Mesodermal cell (in vitro differentiated cells): ENCODE measurements around the gene INSIG1.

ENCODE experiments used
- H3K27ac ChIP-seq: 2 replicates; pipeline ENCODE4 v1.7.0; 2013; ENCODE audit warnings: mild to moderate bottlenecking, low read depth, low read length, moderate library complexity; ENCODE audit not compliant: severe bottlenecking
- H3K36me3 ChIP-seq: 2 replicates; pipeline ENCODE4 v1.7.1; 2013; ENCODE audit warnings: mild to moderate bottlenecking, low read length, moderate library complexity; ENCODE audit not compliant: control insufficient read depth, insufficient read depth
- H3K4me1 ChIP-seq: one replicate; pipeline ENCODE4 v1.7.1; 2013; ENCODE audit warnings: mild to moderate bottlenecking, low read length; ENCODE audit not compliant: insufficient read depth, control insufficient read depth, poor library complexity, severe bottlenecking
- H3K4me3 ChIP-seq: 2 replicates; pipeline ENCODE4 v1.7.0; 2013; ENCODE audit warnings: low read length, control low read depth, mild to moderate bottlenecking; ENCODE audit not compliant: insufficient read depth, poor library complexity, severe bottlenecking; ENCODE audit errors: extremely low read depth
- H3K9me3 ChIP-seq: 2 replicates; pipeline ENCODE4 v1.7.1; 2013; ENCODE audit warnings: mild to moderate bottlenecking, low read length, moderate library complexity; ENCODE audit not compliant: control insufficient read depth
- WGBS, 2 experiments: methylation state at CpG; one replicate each; pipeline ENCODE4 v1.1.5; 2013; ENCODE audit warnings: missing lambda C conversion rate in 2 of 2; ENCODE audit not compliant: insufficient coverage in 2 of 2; 5-methylcytosine and 5-hydroxymethylcytosine counted together

Gene INSIG1

DNA sequence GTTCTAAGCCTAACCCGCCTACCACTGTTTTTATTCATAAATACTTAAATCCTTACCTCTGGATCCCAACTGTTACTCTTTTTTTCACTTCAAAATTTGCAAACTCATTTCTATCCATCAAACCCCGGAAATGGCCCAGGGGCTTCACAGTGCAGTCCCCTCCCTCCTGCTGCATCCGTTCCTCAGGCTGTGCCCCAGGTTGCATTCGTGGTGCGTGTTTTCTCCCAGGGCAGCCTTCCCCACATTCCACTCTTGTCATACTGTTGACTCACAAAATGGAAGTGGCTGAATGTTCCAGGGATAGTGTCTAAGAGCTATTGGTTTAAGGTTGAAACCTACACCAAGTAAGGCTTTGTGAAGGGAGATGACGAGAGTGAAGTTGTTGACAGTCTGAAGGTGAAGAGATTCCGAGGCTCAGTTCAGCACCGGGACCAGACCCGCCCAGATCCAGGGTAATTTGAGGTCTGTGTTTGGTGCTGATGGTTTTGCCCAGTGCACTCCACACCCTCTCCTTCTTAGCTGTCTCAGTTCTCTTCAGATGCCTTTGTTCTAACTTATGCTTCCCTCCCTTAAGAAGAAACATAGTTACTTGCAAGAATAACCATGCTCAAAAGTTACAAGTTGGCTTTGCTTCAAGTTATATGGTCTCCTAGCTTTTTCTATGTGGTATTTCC is 7.7 kb downstream of the INSIG1 start:
- peaks cover 95% of the 10 kb centered on the region for H3K36me3 ChIP-seq

DNA sequence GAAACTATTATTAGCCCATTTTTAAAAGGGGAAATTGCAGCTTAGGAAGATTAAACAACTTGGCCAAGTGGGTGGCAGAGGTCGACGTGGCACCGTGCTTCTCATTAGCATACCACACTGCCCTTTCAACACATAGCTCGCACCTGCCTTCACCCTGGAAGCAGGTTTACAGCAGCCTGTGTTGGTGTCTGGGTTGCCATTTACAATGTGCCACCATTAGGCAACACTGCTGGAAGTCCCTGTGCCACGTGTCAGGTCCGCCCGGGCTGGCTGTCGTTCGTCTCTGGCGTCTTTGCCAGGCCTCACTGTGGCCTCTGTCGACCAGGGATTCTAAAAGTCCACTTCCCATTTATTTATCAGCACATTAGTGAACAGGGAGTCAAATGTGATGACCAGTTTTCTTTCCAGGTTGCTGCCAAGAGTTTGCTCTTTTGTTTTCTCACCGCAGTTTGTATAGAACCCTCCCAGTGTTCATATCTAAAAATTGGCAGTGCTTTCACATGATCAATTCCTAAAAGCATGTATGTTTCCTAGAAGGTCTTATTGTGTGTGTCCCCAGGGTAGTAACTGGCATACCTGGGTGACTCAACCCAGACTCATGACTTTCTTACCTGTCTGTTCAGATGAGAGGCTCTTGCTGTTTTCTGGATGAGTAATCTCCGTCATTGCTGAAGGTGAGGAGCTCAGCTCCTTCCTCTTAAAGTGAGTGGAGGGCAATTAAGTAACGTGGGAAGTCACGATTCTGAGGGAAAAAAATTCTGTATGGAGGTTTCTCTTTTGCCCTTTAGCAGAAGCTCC is 9.2 kb downstream of the INSIG1 start:
- H3K36me3 ChIP-seq = peaks cover 94% of the 10 kb centered on the region
- H3K4me3 ChIP-seq = no peak overlapping the region
- peaks cover 19% of the 10 kb centered on the region for H3K4me1 ChIP-seq
- H3K9me3 ChIP-seq = no peaks in the 10 kb centered on the region
- WGBS, 2 experiments = 94 to 98% methylated on average over 14 to 15 of the region's 15 CpGs
- H3K27ac ChIP-seq = no peak overlapping the region

More for the DNA sequence above, 7.7 kb downstream of the INSIG1 start:
- WGBS, 2 experiments = 93 to 100% methylated on average over 4 to 8 of the region's 9 CpGs
- no peak overlapping the region for H3K27ac ChIP-seq
- peaks cover 26% of the 10 kb centered on the region for H3K4me1 ChIP-seq
- H3K4me3 ChIP-seq = no peak overlapping the region
- no peaks in the 10 kb centered on the region for H3K9me3 ChIP-seq

DNA sequence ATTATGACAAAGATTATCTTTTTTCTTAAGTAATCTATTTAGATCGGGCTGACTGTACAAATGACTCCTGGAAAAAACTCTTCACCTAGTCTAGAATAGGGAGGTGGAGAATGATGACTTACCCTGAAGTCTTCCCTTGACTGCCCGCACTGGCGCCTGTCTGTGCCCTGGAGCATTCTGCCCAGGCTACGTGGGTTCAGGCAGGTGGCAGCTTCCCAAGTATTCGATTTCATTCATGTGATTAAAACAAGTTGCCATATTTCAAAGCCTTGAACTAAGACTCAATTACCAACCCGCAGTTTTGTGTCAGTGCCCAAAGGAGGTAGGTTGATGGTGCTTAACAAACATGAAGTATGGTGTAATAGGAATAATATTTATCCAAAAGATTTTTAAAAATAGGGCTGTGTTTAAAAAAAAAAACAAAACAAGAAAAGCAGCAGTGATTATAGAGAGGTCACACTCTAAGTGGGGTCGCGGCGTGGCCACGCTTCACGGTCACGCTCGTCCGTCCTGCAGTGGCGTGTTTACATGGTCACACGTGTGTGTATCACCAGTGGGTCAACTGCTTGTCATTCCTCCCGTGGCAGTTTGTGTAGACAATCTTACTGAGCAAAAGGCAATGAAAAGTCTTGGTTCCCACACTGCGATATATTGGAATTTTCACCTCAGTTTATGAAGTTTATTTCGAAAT is 10.8 kb downstream of the INSIG1 start:
- H3K27ac ChIP-seq = no peak overlapping the region
- WGBS, 2 experiments = 88 to 99% methylated on average over 14 to 16 of the region's 19 CpGs
- peaks cover 78% of the 10 kb centered on the region for H3K36me3 ChIP-seq
- H3K4me1 ChIP-seq = peaks cover 4% of the 10 kb centered on the region
- no peak overlapping the region for H3K4me3 ChIP-seq
- H3K9me3 ChIP-seq = no peaks in the 10 kb centered on the region

DNA sequence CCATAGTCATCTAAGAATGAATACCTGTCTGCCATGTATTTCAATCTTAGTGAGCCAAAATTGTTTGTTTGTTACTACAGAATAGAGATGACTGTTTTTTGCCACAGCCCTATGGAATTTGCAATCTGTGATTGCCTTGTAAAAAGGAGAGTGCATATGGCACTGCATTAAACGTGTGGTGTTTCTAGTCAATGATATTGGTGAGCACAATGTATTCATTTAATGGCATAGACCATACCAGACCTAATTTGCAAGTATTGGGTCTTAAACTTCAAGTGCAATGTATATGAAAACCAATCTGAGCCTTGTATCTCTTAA is 11.3 kb downstream of the INSIG1 start:
- 71% methylated on average over 1 of the region's 1 CpG; no CpG with 5 or more reads in 1 of the 2 experiments for WGBS, 2 experiments
- Histone ChIP-seq H3K27ac (no peak overlapping the region), H3K36me3 (peaks cover 73% of the 10 kb centered on the region), H3K4me1 (no peaks in the 10 kb centered on the region), H3K9me3 (no peaks in the 10 kb centered on the region), H3K4me3 (no peak overlapping the region)

DNA sequence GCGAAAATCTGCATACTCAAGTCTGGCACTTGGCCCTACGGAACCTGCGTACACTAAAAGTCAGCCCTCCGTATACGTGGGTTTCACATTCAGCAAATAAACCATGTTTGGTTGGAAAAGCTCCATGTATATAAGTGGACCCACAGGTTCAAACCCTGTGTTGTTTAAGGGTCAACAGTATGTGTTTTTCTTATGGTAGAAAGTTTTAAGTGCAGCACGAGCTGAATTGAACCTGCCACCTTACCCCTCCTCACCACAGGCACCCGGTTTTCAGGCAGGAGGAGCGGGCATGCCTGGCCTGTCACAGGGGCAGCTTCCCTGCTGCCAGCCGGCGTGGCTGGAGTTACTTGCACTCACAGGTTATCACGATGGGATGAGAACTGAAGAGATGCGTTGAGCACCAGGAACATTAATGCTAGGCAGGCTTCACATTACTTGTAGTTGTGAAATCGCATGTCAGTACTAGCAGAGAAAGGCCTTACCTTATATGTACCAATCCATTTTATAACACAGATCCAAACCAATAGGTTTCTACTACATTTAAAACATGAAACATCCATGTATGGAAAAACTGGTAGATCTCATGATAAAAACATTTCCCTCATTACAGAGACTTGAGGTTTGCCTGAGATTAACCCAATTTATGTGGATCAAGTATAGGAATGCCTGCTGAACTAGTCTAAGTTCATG is 12.9 kb downstream of the INSIG1 start:
- 94 to 98% methylated on average over 9 to 11 of the region's 13 CpGs for WGBS, 2 experiments
- H3K36me3 ChIP-seq = peaks cover 57% of the 10 kb centered on the region
- no peaks in the 10 kb centered on the region for H3K4me1 ChIP-seq
- no peak overlapping the region for H3K4me3 ChIP-seq
- no peaks in the 10 kb centered on the region for H3K9me3 ChIP-seq
- no peak overlapping the region for H3K27ac ChIP-seq

DNA sequence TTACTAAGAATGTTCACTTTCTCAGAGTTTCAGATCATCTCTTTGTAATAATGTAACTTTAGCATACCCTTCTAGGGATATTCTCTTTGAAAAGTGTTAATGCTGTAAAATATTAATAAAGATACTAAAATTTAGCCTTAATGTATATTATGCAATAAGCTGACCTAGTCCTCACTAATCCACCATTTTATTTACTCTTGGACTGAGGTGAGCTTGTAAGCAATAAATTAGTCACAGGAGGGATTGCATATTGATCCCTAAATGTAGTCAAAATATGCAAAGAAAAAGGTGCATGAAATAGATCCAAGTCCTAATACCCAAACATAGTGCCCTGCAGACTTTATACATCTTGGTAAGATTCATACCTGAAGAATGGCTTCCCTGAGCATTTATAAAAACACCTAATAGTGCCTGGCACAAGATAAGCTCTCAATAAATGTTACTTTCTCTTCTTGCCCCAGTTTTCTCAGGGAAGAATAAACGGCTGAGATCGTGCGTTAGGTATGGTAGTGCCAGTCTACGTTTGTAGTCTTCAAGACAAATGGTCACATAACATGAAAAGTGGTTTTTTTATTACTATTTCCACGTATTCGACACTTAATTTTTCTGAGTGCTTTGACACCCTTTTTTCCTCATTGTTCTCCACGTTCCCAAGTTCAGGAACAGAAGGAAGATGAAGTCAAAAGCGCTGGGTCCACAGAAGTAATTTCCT is 14.3 kb downstream of the INSIG1 start:
- H3K4me3 ChIP-seq = no peak overlapping the region
- no peaks in the 10 kb centered on the region for H3K4me1 ChIP-seq
- WGBS, 2 experiments = 83 to 88% methylated on average over 4 to 6 of the region's 8 CpGs
- peaks cover 43% of the 10 kb centered on the region for H3K36me3 ChIP-seq
- H3K27ac ChIP-seq = no peak overlapping the region
- H3K9me3 ChIP-seq = no peaks in the 10 kb centered on the region

DNA sequence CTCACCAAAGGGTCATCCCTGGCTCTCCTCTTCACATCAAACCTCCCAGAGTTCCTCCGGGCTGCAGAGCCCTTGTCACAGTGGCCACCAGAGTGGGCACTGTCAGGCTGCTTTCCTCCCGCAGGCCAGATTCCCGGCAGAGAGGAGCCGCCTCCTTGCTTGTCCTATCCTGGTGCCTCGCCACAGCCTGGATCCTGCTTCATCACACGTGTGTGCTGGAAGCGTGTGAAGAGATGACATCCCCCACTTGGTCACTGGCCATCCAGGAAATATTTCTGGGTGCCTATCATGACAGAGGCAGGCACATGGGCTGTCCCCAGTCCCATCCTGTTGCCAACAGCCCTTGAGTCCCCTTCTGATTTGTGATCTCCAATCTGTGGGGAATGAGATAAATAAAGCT is 15.0 kb downstream of the INSIG1 start:
- no peak overlapping the region for H3K4me3 ChIP-seq
- H3K27ac ChIP-seq = no peak overlapping the region
- 83 to 93% methylated on average over 7 of the region's 7 CpGs for WGBS, 2 experiments
- no peaks in the 10 kb centered on the region for H3K4me1 ChIP-seq
- peaks cover 37% of the 10 kb centered on the region for H3K36me3 ChIP-seq
- H3K9me3 ChIP-seq = no peaks in the 10 kb centered on the region

DNA sequence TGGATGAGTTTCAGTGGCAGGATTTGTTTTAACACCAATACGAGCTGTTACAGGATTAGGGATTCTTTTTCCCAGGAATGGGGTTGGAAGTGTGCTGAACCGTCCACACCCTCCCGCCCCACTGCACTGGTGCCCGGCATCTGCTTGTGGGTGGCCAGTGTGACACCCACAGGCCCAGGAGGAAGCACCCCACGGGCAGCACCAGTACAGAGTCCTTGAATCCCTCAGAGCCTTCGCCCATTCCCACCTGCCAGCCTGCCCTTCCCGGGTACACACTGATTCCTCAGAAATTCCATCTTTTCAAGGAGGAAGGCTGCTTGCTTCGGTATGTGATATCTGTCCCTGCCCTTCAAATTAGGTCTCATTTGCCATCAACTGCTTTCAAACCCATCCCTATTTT is 15.4 kb downstream of the INSIG1 start:
- Histone ChIP-seq H3K27ac (no peak overlapping the region), H3K4me3 (no peak overlapping the region), H3K9me3 (no peaks in the 10 kb centered on the region), H3K4me1 (no peaks in the 10 kb centered on the region), H3K36me3 (peaks cover 32% of the 10 kb centered on the region)
- 90 to 92% methylated on average over 6 to 8 of the region's 8 CpGs for WGBS, 2 experiments

DNA sequence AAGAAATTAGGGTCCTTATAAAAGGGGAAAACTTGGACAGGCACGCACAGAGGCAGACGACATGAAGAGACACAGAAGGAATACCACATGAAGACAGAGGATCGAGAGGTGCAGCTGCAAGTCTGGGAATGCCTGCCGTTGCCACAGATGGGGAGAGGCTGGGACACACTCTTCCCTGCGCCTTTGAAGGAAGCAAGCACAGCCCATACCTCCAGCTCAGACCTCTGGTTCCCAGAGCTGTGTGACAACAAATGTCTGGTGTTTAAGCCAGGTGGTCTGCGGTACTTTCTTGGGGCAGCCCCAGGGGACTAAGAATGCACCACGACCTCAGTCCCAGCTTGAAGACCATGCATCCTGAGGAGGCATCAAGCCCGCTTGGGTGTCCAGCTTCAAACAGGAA is 18.3 kb downstream of the INSIG1 start:
- Histone ChIP-seq H3K4me3 (no peak overlapping the region), H3K27ac (no peak overlapping the region), H3K4me1 (no peaks in the 10 kb centered on the region), H3K36me3 (peaks cover 6% of the 10 kb centered on the region), H3K9me3 (no peaks in the 10 kb centered on the region)
- 87 to 88% methylated on average over 6 to 8 of the region's 8 CpGs for WGBS, 2 experiments
